Lower lobe of right lung (tissue), 2 donors: Measurements from ENCODE around the gene TEDC1. TPM values are rescaled to one million over a fixed set of nuclear protein-coding genes. Genes with fewer than 3 reads are reported as not detected.

Source experiments
- ATAC-seq, 2 donors: fragments of 200-7000 bp; cut with Tn5 transposase; one replicate each; pipeline ENCODE4 v1.9.1; 2020 to 2022; ENCODE audit warnings: mild to moderate bottlenecking in 2 of 2, moderate library complexity in 2 of 2
- DNase-seq: peaks from one replicate; pipeline ENCODE4 v3.0.0-alpha.2; 2020
- H3K27ac ChIP-seq: fragments of 200-600 bp; one replicate; pipeline ENCODE4 v1.8.0; 2022
- H3K27me3 ChIP-seq: fragments of 200-600 bp; one replicate; pipeline ENCODE4 v1.8.0; 2022; ENCODE audit warnings: low read depth
- H3K36me3 ChIP-seq: fragments of 200-600 bp; one replicate; pipeline ENCODE4 v1.8.0; 2022; ENCODE audit warnings: mild to moderate bottlenecking
- H3K4me1 ChIP-seq: fragments of 200-600 bp; one replicate; pipeline ENCODE4 v1.8.0; 2022
- H3K4me3 ChIP-seq: fragments of 200-600 bp; one replicate; pipeline ENCODE4 v1.8.0; 2022; ENCODE audit warnings: mild to moderate bottlenecking
- H3K9me3 ChIP-seq: fragments of 200-600 bp; one replicate; pipeline ENCODE4 v1.8.0; 2022
- intact Hi-C: fragments of 100-400 bp; cut with DNase I; formaldehyde crosslinking; loops from one replicate; pipeline ENCODE4 v1.11.0; 2022
- total RNA-seq: library from RNA; stranded (reverse); fragmentation: NEBNext Ultra II Directional; extraction: Animal tissue kit (Norgen Biotek cat#: 25700); gene quantifications from one replicate; pipeline ENCODE4 v1.2.1, GENCODE V29; 2021
- TF ChIP-seq, protein P1 (sequence below): fragments of 200-600 bp; IDR thresholded peaks from one replicate; pipeline ENCODE4 v1.8.0; 2022; ENCODE audit warnings: antibody characterized with exemption, mild to moderate bottlenecking
- donor health status: DM: no; HTN: yes; CAD: no; lungs with severe emphysema.

TEDC1 gene
- total RNA-seq, 1 donor from 2014 or later = 10.6 TPM

DNA sequence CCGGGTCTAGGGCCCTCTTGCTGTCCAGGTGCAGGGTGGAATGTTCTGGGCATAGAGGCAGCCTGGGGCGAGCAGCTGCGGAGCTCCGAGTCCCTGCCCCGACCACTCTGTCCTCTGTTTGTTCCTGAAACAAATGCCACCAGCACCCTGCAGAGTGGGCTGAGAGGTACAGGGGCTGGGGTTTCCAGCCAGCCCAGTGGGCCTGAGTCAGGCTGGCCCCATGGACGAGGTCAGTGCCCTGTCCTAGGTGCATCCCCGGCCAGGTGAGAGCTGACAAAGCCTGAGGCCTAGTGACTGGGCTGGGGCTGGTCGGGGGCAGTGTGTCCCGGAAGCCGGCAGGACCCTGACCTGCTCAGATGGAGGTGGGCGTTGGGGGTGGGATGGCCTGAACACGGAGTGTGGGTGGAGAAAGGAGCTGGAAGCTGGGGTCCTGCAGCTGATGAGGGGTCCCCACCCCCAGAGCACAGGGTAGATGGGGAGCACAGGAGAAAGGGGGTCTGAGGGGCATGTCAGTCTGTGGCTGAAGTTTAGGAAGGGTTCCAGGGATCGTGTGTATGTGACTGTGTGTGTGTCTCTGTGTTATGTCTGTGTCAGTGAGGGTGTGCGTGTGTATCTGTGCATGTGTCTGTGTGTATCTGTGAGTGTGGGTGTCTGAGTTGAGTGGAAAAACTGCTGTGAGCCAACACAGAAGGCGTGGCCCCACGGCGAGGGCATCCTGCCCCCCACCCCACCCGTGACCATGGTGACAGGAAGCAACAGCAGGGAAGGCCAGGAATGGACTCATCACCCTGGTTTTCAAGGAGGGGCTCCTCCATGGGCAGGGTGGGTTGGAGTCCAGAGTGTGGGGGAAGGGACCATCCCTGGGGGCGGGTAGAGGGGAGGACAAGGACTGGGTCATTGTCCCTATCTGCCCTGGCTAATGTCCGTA lies 6.7 kb upstream of the TEDC1 start:
- no peak for ATAC-seq
- Histone ChIP-seq H3K9me3 (no peaks in the 10 kb centered on the region), H3K4me3 (no peak overlapping the region), H3K27me3 (no peaks in the 10 kb centered on the region), H3K36me3 (peaks cover 7% of the 10 kb centered on the region), H3K27ac (peak overlapping the region; percentile 99), H3K4me1 (peaks cover 98% of the 10 kb centered on the region)
- intact Hi-C loops = no loop called here
- TF ChIP-seq, protein P1, sequence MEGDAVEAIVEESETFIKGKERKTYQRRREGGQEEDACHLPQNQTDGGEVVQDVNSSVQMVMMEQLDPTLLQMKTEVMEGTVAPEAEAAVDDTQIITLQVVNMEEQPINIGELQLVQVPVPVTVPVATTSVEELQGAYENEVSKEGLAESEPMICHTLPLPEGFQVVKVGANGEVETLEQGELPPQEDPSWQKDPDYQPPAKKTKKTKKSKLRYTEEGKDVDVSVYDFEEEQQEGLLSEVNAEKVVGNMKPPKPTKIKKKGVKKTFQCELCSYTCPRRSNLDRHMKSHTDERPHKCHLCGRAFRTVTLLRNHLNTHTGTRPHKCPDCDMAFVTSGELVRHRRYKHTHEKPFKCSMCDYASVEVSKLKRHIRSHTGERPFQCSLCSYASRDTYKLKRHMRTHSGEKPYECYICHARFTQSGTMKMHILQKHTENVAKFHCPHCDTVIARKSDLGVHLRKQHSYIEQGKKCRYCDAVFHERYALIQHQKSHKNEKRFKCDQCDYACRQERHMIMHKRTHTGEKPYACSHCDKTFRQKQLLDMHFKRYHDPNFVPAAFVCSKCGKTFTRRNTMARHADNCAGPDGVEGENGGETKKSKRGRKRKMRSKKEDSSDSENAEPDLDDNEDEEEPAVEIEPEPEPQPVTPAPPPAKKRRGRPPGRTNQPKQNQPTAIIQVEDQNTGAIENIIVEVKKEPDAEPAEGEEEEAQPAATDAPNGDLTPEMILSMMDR = no peak
- peak; percentile 73 for DNase-seq

DNA sequence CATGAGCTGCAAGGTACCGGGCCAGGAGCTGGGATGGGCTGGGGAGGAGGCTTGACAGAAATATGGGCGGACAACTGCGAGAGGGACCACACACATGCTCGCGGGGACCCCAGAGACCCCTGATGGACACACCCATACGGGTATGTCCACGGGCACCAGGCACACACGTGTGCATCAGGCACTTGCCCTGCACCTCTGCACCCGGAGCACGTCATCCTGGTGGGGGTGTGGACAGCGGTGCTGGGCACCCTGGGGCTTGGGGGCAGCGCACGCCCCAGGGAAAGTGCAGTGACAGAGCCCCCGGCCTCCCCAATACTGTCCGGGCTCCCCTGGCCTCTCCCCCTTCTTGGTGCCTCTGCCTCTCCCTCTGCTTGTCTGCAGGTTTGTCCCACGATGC lies 6.1 kb upstream of the TEDC1 start:
- peaks cover 99% of the 10 kb centered on the region for H3K4me1 ChIP-seq

DNA sequence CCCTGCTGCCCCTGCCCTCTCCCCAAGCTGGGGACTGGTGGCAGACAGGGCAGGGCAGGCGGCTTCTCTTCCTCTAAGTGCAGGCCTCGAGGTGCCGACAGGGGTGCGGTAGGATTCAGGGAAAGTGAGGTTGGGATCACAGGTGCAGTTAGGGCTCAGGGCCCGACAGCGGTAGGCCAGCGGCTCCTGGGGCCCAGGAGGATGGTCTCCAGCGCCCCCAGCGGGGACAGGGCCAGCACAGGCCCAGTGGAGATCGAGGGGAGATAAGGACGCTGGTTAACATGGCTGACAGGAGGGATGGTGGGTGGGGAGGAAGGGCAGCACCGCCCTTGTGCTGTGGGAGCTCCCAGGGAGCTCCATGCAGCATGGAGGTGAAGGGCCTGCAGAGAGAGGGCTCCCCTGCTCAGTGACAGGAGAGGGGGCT lies 5.3 kb upstream of the TEDC1 start:
- ATAC-seq = no peak
- DNase-seq = no peak
- peak overlapping the region; percentile 99 for H3K27ac ChIP-seq
- H3K9me3 ChIP-seq = no peaks in the 10 kb centered on the region
- intact Hi-C loops = no loop called here
- H3K4me1 ChIP-seq = peaks cover 92% of the 10 kb centered on the region
- no peaks in the 10 kb centered on the region for H3K27me3 ChIP-seq
- no peaks in the 10 kb centered on the region for H3K36me3 ChIP-seq
- H3K4me3 ChIP-seq = peak overlapping the region; percentile 83
- TF ChIP-seq, protein P1 = peak; percentile 52

More for the DNA sequence above, 6.1 kb upstream of the TEDC1 start:
- Histone ChIP-seq H3K36me3 (no peaks in the 10 kb centered on the region), H3K4me3 (no peak overlapping the region), H3K27ac (peak overlapping the region; percentile 99), H3K27me3 (no peaks in the 10 kb centered on the region), H3K9me3 (no peaks in the 10 kb centered on the region)
- no peak for ATAC-seq
- intact Hi-C loops = no loop called here
- DNase-seq = no peak
- TF ChIP-seq, protein P1 = no peak

DNA sequence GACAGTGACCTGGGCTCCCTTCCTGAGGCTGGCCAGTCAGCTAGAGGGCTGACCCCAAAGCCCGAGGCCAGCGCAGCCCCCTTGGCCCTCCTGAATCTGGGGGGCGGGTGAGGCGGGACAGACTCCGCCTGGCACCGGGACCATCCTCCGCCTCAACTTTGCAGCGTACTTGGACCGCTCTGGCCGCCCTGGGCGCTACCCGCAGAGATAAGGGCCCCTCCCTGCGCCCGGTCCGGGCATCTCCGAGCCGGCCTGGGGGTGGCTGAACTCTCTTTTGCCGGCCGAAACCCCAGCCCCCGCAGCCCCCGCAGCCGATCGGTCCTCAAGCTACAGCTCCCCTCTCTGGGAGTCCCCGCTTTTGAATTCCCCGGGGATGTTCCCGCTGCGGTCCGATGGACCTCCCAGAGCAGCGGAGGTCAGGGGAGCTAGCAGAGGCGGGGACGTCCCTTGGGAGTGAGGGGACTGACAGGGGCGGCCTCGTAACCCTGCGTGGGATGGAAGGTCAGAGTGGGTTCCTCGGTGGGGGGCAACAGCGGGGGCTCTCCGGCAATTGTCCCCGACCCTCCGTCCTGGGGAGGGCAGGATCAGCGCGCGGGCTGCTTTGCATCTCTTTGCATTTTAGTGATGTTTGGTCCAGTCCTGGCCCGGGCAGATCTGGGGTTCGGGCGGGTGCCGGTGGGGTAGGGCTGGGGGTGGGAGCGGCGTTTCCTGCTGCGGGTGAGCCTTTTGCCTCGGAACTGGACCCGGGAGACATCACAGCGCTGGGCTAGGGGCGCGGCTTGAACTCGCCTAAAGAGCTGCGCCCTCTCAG lies 4.7 kb upstream of the TEDC1 start, which contains the start of gene CRIP1:
TSS of gene CRIP1 (plus strand) at position 724 of the 811 bp plus-strand sequence. CDS start 374 bp downstream, outside the sequence.
- Histone ChIP-seq H3K36me3 (no peaks in the 10 kb centered on the region), H3K9me3 (no peaks in the 10 kb centered on the region), H3K27me3 (no peaks in the 10 kb centered on the region), H3K4me1 (peaks cover 86% of the 10 kb centered on the region), H3K4me3 (peak within 1 kb of the TSS; percentile 83), H3K27ac (peak within 1 kb of the TSS; percentile 99)
- TF ChIP-seq, protein P1 = no peak
- intact Hi-C loops = no loop called here
- DNase-seq = no peak
- no peak for ATAC-seq

DNA sequence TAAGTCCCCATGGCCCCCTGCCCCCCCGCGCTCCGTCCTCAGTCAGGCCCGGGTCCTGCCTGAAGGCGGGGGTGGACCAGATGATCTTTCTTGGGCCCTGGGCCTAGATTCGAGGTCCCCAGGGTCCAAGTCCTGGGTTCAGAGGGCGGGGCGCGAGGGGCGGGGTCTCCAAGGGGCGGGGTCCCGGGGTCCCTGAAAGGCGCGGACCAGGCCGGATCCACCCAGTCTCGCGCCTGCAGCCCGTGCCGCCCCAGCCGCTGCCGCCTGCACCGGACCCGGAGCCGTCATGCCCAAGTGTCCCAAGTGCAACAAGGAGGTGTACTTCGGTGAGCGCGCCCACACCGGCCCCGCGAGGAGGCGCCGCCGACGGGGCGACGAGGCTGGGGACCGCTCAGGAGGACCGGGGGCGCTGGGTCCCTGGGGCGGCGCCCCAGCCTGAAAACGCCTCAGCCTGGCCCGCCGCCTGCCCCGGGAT lies 4.0 kb upstream of the TEDC1 start:
- Histone ChIP-seq H3K27me3 (no peaks in the 10 kb centered on the region), H3K9me3 (no peaks in the 10 kb centered on the region), H3K27ac (peak overlapping the region; percentile 99), H3K4me3 (peak overlapping the region; percentile 83), H3K36me3 (no peaks in the 10 kb centered on the region), H3K4me1 (peaks cover 79% of the 10 kb centered on the region)
- TF ChIP-seq, protein P1 = no peak
- DNase-seq (peak; percentile 81), ATAC-seq (no peak)
- intact Hi-C loops = no loop called here
